GM12865 (cell line): ENCODE measurements around the gene CDH19.

Experiments used
- DNase-seq: peaks from one replicate; pipeline ENCODE4 v3.0.0; 2010; ENCODE audit warnings: low read depth
- H3K4me3 ChIP-seq: 2 replicates; pipeline ENCODE4 v1.5.1; 2011; ENCODE audit warnings: mild to moderate bottlenecking, low read depth, low read length, control low read depth
- CTCF ChIP-seq: IDR thresholded peaks from 2 replicates; pipeline ENCODE4 v1.5.1; 2011; ENCODE audit warnings: low read length, control low read depth, low read depth, inconsistent platforms; ENCODE audit not compliant: insufficient read depth; ENCODE audit errors: missing control alignments

The CDH19 gene

GRCh38 chr18:66638856-66639629, 35.2 kb upstream of the CDH19 start:
- DNase-seq = no peak
- H3K4me3 ChIP-seq = no peak overlapping the region
- TF ChIP-seq CTCF = no peak

- DNase-seq = no peak
- no peak for TF ChIP-seq CTCF
- H3K4me3 ChIP-seq = no peak overlapping the region
Measured at GRCh38 chr18:66635342-66635741, 31.5 kb upstream of the CDH19 start.

- no peak for TF ChIP-seq CTCF
- DNase-seq = no peak
- no peak overlapping the region for H3K4me3 ChIP-seq
Measured at GRCh38 chr18:66632756-66633155, 28.9 kb upstream of the CDH19 start.

GRCh38 chr18:66630831-66631230, 26.9 kb upstream of the CDH19 start:
- no peak for TF ChIP-seq CTCF
- no peak overlapping the region for H3K4me3 ChIP-seq
- DNase-seq = no peak

- no peak overlapping the region for H3K4me3 ChIP-seq
- TF ChIP-seq CTCF = no peak
- no peak for DNase-seq
Measured at GRCh38 chr18:66623821-66624220, 19.9 kb upstream of the CDH19 start.

GRCh38 chr18:66621816-66622576, 18.1 kb upstream of the CDH19 start:
- no peak overlapping the region for H3K4me3 ChIP-seq
- TF ChIP-seq CTCF = no peak
- no peak for DNase-seq

- H3K4me3 ChIP-seq = no peak overlapping the region
- peak; percentile 12 for TF ChIP-seq CTCF
- DNase-seq = peak; percentile 10
Measured at GRCh38 chr18:66616523-66616983, 12.7 kb upstream of the CDH19 start.
